GM20000 (cell line): ENCODE measurements around the gene DCLRE1A.
"Not testable (repeated sequence)": the region's sequence is repeated elsewhere in the genome, so short reads cannot be mapped to it uniquely, and the experiment has no call there.

ENCODE experiments used
- DNase-seq: peaks from one replicate; pipeline ENCODE4 v3.0.0; 2012; ENCODE audit warnings: low spot score
- TF ChIP-seq, protein P1 (sequence below): IDR thresholded peaks from 2 replicates; pipeline ENCODE4 v1.5.1; 2012; ENCODE audit warnings: mild to moderate bottlenecking, control low read depth; ENCODE audit errors: extremely low read depth, missing control alignments

Gene DCLRE1A

DNA sequence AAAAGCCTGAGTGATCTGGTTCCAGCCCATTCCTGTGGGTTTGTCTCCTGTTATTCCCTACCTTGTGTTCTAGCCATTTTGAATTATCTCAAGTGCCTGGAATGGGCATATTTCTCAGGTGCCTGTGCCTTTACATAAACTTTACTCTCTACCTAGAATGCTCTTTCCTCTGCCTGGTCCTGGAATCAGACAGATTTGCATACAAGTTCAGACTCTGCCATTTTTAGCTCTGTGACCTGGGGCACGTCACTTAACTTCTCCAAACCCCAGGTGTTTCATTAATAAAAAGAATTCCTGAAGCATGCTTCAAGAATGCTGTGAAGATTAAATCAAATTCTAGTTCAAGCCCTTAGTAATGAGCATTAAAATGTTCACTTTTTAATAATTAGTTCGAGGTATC lies 7.8 kb downstream of the DCLRE1A start:
- no peak for DNase-seq
- TF ChIP-seq, protein P1, sequence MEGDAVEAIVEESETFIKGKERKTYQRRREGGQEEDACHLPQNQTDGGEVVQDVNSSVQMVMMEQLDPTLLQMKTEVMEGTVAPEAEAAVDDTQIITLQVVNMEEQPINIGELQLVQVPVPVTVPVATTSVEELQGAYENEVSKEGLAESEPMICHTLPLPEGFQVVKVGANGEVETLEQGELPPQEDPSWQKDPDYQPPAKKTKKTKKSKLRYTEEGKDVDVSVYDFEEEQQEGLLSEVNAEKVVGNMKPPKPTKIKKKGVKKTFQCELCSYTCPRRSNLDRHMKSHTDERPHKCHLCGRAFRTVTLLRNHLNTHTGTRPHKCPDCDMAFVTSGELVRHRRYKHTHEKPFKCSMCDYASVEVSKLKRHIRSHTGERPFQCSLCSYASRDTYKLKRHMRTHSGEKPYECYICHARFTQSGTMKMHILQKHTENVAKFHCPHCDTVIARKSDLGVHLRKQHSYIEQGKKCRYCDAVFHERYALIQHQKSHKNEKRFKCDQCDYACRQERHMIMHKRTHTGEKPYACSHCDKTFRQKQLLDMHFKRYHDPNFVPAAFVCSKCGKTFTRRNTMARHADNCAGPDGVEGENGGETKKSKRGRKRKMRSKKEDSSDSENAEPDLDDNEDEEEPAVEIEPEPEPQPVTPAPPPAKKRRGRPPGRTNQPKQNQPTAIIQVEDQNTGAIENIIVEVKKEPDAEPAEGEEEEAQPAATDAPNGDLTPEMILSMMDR = no peak

DNA sequence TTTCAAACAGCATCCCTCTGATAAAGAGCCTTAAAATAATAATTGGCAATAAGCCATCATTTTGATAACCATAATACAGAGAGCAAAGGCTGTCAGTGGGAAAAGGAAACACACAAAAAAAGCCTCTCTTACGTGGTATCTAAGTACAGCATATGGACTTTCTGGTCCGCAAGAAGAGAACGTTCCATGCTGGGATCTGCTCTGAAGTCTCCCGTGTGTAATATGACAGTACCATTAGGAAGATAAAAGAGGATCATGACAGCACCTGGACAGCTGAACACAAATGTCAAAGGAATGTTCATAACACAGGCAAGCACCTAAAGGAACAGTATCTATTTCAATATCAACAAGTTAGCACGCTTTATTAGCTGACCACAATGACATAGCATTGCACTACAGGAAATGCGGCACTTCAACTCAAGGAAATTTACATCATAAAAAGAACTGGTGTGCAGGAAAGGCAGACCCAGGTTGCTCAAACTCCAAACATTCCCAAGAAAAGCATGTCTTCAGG lies 9.9 kb downstream of the DCLRE1A start:
- DNase-seq = no peak
- TF ChIP-seq, protein P1 = no peak

DNA sequence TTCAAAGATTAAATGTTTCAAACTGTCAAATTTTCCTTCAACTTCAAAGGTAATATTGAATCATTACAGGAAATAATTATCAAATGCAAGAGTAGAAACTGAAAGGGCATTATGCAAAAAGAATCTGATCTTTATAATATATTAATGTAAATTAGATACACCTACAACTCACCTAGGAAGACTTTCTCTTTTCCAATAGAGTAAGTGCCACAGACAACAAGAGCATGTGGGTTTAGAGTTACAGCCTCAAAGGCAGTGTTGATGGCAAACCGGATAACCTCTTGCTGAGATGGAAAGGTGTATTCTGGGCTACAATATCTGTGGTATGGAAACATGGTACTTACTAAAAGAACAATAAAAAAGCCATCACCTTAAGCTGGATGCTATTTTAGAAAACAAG lies 11.7 kb downstream of the DCLRE1A start:
- no peak for DNase-seq
- TF ChIP-seq, protein P1 = no peak

DNA sequence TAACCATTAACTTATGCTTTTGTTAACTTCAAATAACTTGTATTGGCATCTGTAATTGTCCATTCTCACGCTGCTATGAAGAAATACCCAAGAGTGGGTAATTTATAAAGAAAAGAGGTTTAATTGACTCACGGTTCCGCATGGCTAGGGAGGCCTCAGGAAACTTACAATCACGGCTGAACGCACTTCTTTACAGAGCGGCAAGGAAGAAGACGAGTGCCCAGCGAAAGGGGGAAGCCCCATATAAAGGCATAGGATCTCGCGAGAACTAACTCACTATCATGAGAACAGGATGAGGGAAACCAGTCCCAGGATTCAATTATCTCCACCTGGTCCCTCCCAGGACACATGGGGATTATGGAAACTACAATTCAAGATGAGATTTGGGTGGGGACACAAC lies 25.3 kb downstream of the DCLRE1A start:
- DNase-seq = not testable (repeated sequence)

DNA sequence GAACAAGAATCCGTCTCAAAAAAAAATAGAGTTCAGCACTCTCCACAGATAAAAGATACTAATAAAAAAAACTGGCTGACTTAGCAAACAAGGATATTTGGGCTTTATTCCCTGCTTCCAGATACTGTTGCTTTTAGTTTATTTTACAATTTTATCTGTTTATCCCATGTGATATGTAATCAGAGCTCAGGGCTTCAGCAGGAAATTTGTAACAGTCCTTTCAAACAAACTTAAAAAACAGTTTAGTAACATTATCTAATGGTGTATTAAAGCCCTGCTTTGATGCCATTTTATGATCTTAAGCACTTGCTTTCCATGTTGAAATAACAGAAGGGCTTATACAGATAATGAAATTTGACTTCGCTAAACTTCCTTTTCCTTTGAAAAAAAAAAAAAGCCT lies 28.1 kb downstream of the DCLRE1A start:
- TF ChIP-seq, protein P1 = no peak
- DNase-seq = no peak

DNA sequence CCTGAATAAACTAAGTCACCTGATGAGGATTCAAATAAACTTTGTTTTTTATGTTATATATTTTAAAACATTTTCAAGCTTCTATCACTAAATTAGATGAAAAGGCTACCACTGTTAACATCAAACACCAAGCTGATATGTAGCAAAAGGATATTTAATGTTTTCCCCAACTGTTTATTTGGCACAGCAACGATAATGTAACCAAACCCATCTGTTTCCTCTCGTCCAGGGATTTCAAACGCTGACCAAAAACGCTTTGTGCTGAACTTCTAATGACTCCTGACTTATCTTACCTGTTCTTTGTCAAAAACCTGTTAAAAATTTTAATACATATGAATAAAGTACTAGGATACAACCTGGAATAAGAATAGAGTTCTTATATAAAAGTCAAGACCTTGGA lies 30.5 kb downstream of the DCLRE1A start:
- DNase-seq = no peak
- TF ChIP-seq, protein P1 = no peak

DNA sequence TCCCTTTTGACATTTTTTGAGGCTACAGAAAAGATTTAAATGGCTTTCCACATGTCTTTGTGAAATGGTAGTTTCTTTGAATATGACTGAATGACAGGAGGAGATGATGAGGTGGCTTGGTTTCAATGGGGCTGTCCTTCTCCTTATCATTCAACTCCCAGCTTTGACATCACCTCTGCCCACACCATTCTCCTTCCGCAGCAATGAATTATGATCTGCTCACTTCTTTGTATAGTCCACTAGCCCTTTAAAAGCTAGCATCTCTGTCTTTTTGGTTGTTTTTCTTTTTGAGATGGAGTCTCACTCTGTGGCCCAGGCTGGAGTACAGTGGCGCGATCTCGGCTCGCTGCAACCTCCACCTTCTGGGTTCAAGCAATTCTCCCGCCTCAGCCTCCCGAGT lies 31.7 kb downstream of the DCLRE1A start:
- DNase-seq = no peak
- TF ChIP-seq, protein P1 = no peak

DNA sequence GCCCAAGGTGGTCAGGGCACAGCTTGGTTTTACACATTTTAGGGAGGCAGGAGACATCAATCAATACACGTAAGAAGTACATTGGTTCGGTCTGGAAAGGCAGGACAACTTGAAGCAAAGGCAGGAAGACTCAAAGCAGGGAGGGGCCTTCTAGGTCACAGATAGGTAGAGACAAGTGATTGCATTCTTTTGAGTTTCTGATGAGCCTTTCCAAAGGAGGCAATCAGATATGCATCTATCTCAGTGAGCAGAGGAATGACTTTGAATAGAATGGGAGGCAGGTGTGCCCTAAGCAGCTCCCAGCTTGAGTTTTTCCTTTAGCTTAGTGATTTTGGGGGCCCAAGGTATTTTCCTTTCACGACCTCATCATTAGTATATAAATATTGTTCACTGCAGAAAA lies 32.6 kb downstream of the DCLRE1A start:
- not testable (repeated sequence) for DNase-seq

DNA sequence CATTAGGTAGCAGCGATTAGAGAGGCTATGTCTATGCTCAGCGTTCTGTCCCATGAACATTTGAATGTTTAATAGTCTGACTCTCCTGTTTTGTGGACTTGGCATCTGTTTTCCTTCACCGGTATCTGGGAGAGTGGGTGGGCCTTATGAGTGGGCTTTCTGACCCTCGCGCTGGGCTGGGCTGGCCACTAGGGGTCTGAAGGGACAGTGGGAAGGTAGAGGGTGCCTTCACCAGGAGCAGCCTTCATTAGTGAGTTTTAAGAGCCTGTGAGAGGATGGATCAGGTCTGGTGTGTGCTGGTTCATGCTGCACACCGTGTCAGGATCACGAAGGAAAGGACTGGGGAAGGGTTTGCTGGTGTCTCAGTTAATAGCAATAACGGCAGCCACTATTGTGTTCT lies 33.4 kb downstream of the DCLRE1A start:
- TF ChIP-seq, protein P1 = peak; percentile 4
- DNase-seq = no peak
